ENCODE results near the gene MYBL2.

MYBL2 gene

GRCh38 chr20:43691928-43692524, 25.1 kb downstream of the MYBL2 start:
- Mint-ChIP-seq H3K4me1 (no peaks in the 10 kb centered on the region), H3K4me3 (no peak overlapping the region), H3K27ac (ENCODE audit: low read depth) (no peak overlapping the region), H3K9me3 (no peaks in the 10 kb centered on the region), H3K36me3 (ENCODE audit: insufficient read depth) (no peaks in the 10 kb centered on the region), H3K27me3 (no peaks in the 10 kb centered on the region)
- DNase-seq (ENCODE audit: low spot score in 2 of 2) (no peak), ATAC-seq (replicated peaks; ENCODE audit: extremely low read depth, poor library complexity, severe bottlenecking) (no peak)

GRCh38 chr20:43694763-43695162, 27.8 kb downstream of the MYBL2 start:
- Mint-ChIP-seq H3K4me1 (peaks cover 3% of the 10 kb centered on the region), H3K9me3 (no peaks in the 10 kb centered on the region), H3K27me3 (no peaks in the 10 kb centered on the region), H3K4me3 (no peak overlapping the region), H3K36me3 (ENCODE audit: insufficient read depth) (peaks cover 2% of the 10 kb centered on the region), H3K27ac (ENCODE audit: low read depth) (no peak overlapping the region)
- ATAC-seq (replicated peaks; ENCODE audit: extremely low read depth, poor library complexity, severe bottlenecking) (no peak), DNase-seq (ENCODE audit: low spot score in 2 of 2) (no peak)

- no peak for DNase-seq (ENCODE audit: low spot score in 2 of 2)
- no peak overlapping the region for H3K4me3 Mint-ChIP-seq
- no peaks in the 10 kb centered on the region for H3K27me3 Mint-ChIP-seq
- H3K27ac Mint-ChIP-seq (ENCODE audit: low read depth), result no peak overlapping the region
- peaks cover 11% of the 10 kb centered on the region for H3K4me1 Mint-ChIP-seq
- H3K36me3 Mint-ChIP-seq (ENCODE audit: insufficient read depth), result peaks cover 2% of the 10 kb centered on the region
- H3K9me3 Mint-ChIP-seq, result no peaks in the 10 kb centered on the region
- no peak for ATAC-seq (replicated peaks; ENCODE audit: extremely low read depth, poor library complexity, severe bottlenecking)
These were observed 28.7 kb downstream of the MYBL2 start for GRCh38 chr20:43695571-43695970.

GRCh38 chr20:43699941-43700565, 33.1 kb downstream of the MYBL2 start:
- Mint-ChIP-seq H3K4me1 (peaks cover 13% of the 10 kb centered on the region), H3K27me3 (no peaks in the 10 kb centered on the region), H3K27ac (ENCODE audit: low read depth) (no peak overlapping the region), H3K36me3 (ENCODE audit: insufficient read depth) (peaks cover 3% of the 10 kb centered on the region), H3K4me3 (peak overlapping the region; percentile 31), H3K9me3 (no peaks in the 10 kb centered on the region)
- no peak for DNase-seq (ENCODE audit: low spot score in 2 of 2)
- no peak for ATAC-seq (replicated peaks; ENCODE audit: extremely low read depth, poor library complexity, severe bottlenecking)

GRCh38 chr20:43700627-43701026, 33.7 kb downstream of the MYBL2 start:
- H3K36me3 Mint-ChIP-seq (ENCODE audit: insufficient read depth), result peaks cover 3% of the 10 kb centered on the region
- no peaks in the 10 kb centered on the region for H3K27me3 Mint-ChIP-seq
- H3K4me3 Mint-ChIP-seq, result no peak overlapping the region
- no peak overlapping the region for H3K27ac Mint-ChIP-seq (ENCODE audit: low read depth)
- peaks cover 13% of the 10 kb centered on the region for H3K4me1 Mint-ChIP-seq
- DNase-seq (ENCODE audit: low spot score in 2 of 2) (no peak), ATAC-seq (replicated peaks; ENCODE audit: extremely low read depth, poor library complexity, severe bottlenecking) (no peak)
- no peaks in the 10 kb centered on the region for H3K9me3 Mint-ChIP-seq

GRCh38 chr20:43702502-43702901, 35.6 kb downstream of the MYBL2 start:
- DNase-seq (ENCODE audit: low spot score in 2 of 2), result no peak
- Mint-ChIP-seq H3K4me1 (peaks cover 13% of the 10 kb centered on the region), H3K36me3 (ENCODE audit: insufficient read depth) (peaks cover 5% of the 10 kb centered on the region), H3K4me3 (no peak overlapping the region), H3K27ac (ENCODE audit: low read depth) (peak overlapping the region; percentile 15), H3K9me3 (no peaks in the 10 kb centered on the region), H3K27me3 (no peaks in the 10 kb centered on the region)
- no peak for ATAC-seq (replicated peaks; ENCODE audit: extremely low read depth, poor library complexity, severe bottlenecking)

GRCh38 chr20:43710370-43711044, 43.6 kb downstream of the MYBL2 start:
- H3K9me3 Mint-ChIP-seq, result no peaks in the 10 kb centered on the region
- no peak for ATAC-seq (replicated peaks; ENCODE audit: extremely low read depth, poor library complexity, severe bottlenecking)
- no peak for DNase-seq (ENCODE audit: low spot score in 2 of 2)
- H3K36me3 Mint-ChIP-seq (ENCODE audit: insufficient read depth), result peaks cover 5% of the 10 kb centered on the region
- no peak overlapping the region for H3K27ac Mint-ChIP-seq (ENCODE audit: low read depth)
- H3K4me3 Mint-ChIP-seq, result no peak overlapping the region
- no peaks in the 10 kb centered on the region for H3K27me3 Mint-ChIP-seq
- no peaks in the 10 kb centered on the region for H3K4me1 Mint-ChIP-seq

GRCh38 chr20:43711098-43711654, 44.3 kb downstream of the MYBL2 start:
- DNase-seq (ENCODE audit: low spot score in 2 of 2) (no peak), ATAC-seq (replicated peaks; ENCODE audit: extremely low read depth, poor library complexity, severe bottlenecking) (peak; percentile 32)
- Mint-ChIP-seq H3K4me1 (no peaks in the 10 kb centered on the region), H3K27ac (ENCODE audit: low read depth) (no peak overlapping the region), H3K9me3 (no peaks in the 10 kb centered on the region), H3K36me3 (ENCODE audit: insufficient read depth) (peaks cover 3% of the 10 kb centered on the region), H3K4me3 (no peak overlapping the region), H3K27me3 (no peaks in the 10 kb centered on the region)

GRCh38 chr20:43715044-43715443, 48.1 kb downstream of the MYBL2 start:
- Mint-ChIP-seq H3K36me3 (ENCODE audit: insufficient read depth) (peaks cover 2% of the 10 kb centered on the region), H3K9me3 (no peaks in the 10 kb centered on the region), H3K4me1 (no peaks in the 10 kb centered on the region), H3K27ac (ENCODE audit: low read depth) (peak overlapping the region; percentile 70), H3K4me3 (no peak overlapping the region), H3K27me3 (no peaks in the 10 kb centered on the region)
- DNase-seq (ENCODE audit: low spot score in 2 of 2), result no peak
- no peak for ATAC-seq (replicated peaks; ENCODE audit: extremely low read depth, poor library complexity, severe bottlenecking)

GRCh38 chr20:43715511-43715910, 48.6 kb downstream of the MYBL2 start:
- no peaks in the 10 kb centered on the region for H3K27me3 Mint-ChIP-seq
- DNase-seq (ENCODE audit: low spot score in 2 of 2) (no peak), ATAC-seq (replicated peaks; ENCODE audit: extremely low read depth, poor library complexity, severe bottlenecking) (no peak)
- H3K36me3 Mint-ChIP-seq (ENCODE audit: insufficient read depth), result peaks cover 2% of the 10 kb centered on the region
- no peaks in the 10 kb centered on the region for H3K4me1 Mint-ChIP-seq
- no peaks in the 10 kb centered on the region for H3K9me3 Mint-ChIP-seq
- no peak overlapping the region for H3K27ac Mint-ChIP-seq (ENCODE audit: low read depth)
- H3K4me3 Mint-ChIP-seq, result no peak overlapping the region

- no peak for DNase-seq (ENCODE audit: low spot score in 2 of 2)
- no peak overlapping the region for H3K27ac Mint-ChIP-seq (ENCODE audit: low read depth)
- no peak overlapping the region for H3K4me3 Mint-ChIP-seq
- no peaks in the 10 kb centered on the region for H3K4me1 Mint-ChIP-seq
- peaks cover 2% of the 10 kb centered on the region for H3K36me3 Mint-ChIP-seq (ENCODE audit: insufficient read depth)
- no peak for ATAC-seq (replicated peaks; ENCODE audit: extremely low read depth, poor library complexity, severe bottlenecking)
- H3K27me3 Mint-ChIP-seq, result no peaks in the 10 kb centered on the region
- no peaks in the 10 kb centered on the region for H3K9me3 Mint-ChIP-seq
These were observed 49.2 kb downstream of the MYBL2 start for GRCh38 chr20:43716123-43716522.

GRCh38 chr20:43716757-43717615, 50.1 kb downstream of the MYBL2 start:
- H3K9me3 Mint-ChIP-seq, result no peaks in the 10 kb centered on the region
- H3K27ac Mint-ChIP-seq (ENCODE audit: low read depth), result no peak overlapping the region
- H3K4me1 Mint-ChIP-seq, result peaks cover 3% of the 10 kb centered on the region
- DNase-seq (ENCODE audit: low spot score in 2 of 2) (no peak), ATAC-seq (replicated peaks; ENCODE audit: extremely low read depth, poor library complexity, severe bottlenecking) (no peak)
- no peaks in the 10 kb centered on the region for H3K27me3 Mint-ChIP-seq
- H3K4me3 Mint-ChIP-seq, result no peak overlapping the region
- no peaks in the 10 kb centered on the region for H3K36me3 Mint-ChIP-seq (ENCODE audit: insufficient read depth)

Measured in central memory CD8-positive, alpha-beta T cell (primary cell).